SIG-M5 treated with dmso at 0.1 percent for 504 hours (cell line): Measurements from ENCODE around the gene SCG2.

Experiments
- DNase-seq: peaks from one replicate; lab custom pipeline; 2025; ENCODE audit not compliant: unreplicated experiment; lab: John Stamatoyannopoulos, UW

The SCG2 gene

DNA sequence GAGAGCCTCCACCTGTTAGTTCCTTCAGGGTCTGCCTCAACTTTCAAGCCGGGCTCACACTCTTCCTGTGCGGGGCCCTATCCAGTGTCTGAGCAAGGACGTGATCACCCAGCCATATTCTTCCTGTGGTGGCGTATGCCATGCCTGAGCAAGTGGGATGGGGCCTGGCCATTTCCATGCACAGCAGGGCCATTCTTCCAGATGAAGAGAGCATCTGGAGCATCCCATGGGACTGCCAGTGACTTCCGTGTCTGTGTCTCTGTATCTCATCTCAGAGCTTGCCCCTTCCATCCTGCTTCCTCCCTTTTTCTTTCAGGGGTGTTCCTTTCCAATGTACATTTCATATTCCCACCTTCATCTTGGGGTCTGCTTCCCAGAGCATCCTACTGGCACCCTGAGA is 20.2 kb downstream of the SCG2 start:
- DNase-seq = no peak

DNA sequence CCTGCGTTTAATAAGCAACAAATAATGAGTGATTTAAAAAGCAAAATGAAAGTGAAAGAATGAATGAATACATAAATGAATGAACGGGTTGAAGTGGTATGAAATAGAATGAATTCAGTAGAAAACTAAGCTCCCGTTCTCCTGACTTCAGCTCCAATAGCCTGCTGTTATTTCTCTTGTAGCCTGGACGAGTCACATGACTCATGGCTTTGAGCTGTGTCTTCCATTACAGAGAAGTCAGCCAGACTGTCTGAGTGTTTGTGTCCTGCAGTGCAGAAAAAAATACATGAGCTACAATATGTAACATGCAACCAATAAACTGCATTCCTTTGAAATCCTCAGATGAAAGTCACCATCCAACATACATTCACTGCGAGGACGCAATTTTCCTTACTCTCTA is 21.2 kb downstream of the SCG2 start:
- no peak for DNase-seq

DNA sequence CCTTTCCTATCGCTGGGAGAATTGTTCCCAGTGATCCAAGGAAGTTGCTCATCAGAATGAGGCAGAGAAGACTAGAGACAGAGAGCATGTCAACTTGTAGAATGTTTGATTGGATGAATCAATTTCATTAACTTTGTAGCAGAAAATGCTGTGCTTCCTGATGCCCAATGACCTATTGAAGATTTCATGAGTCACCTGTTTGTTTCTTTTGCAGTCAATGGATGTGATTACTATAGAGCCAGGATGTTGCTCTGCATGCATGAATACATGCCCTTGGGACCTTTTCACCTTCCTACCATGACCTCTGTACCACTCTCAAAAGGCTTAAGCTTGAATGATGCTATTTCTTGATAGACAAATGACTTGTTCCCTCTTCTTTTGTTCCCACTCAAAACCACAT is 23.3 kb downstream of the SCG2 start:
- DNase-seq = no peak

DNA sequence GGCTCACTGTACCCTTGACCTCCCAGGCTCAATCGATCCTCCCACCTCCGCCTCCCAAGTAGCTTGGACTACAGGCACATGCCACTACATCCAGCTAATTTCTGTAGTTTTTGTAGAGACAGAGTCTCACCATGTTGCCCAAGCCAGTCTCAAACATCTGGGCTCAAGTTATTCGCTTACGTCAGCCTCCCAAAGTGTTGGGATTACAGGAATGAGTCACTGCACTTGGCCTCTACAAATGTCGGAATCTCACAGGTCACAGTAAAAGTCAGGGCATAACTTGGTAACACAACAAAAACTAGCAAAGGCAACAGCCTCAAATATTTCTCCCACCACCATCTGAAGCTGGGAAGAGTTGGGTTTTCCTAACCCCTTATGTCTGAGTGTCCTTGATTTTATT is 25.3 kb downstream of the SCG2 start:
- no peak for DNase-seq

DNA sequence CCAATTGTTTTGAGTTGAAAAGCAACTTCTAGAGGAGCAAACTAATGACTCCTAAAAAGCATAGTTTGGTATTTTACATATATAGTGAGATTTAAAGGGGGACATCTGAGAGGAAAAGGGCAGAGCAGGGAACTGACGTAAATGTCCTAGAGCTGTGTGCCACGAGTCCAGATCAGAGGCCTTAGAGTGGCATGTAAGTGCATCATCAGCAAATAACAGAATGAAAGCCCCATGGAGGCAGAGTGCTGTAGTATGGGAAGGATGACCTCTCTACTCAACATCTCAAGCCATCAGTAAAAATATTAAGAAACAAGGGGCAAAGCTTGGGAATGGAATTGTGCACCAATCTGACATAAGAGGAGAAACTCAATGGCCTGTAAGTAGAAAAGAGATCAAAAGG is 31.4 kb downstream of the SCG2 start:
- no peak for DNase-seq

DNA sequence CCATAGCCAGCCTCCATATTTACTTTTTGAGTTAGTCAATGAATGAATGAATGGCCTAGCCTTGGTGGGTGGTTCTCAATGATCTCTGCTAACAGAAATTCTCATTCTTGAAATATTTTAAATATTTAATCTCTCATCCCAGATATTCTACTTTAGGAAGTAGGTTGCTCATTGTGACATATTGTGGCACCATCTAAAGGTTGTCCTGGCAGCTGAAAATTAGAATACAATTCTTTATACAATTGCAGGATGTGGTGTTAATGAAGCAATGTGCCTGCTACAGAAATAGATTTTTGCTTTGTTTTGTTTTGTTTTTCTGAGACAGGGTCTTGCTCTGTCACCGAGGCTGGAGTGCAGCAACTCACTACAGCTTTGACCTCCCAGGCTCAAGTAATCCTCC is 35.8 kb downstream of the SCG2 start:
- no peak for DNase-seq

DNA sequence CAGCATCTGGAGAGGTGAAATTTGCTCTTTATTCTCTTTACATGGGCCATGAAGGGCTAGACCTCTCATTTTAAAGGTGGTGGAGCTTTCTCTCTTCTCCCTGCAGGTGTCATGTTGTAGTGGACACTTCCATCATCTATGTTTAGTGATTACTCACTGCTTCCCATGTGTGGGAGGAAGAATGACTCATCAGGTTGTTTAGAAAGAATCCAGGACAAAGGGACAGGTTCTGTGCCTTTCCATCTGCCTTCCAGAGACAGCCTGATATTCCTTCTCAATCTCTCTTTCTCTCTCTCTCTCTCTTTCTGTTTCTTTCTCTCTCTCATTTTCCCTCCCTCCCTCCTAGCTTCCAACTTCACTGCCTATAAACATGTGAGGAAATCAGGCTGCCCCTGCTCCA is 38.7 kb downstream of the SCG2 start:
- DNase-seq = peak; percentile 14

DNA sequence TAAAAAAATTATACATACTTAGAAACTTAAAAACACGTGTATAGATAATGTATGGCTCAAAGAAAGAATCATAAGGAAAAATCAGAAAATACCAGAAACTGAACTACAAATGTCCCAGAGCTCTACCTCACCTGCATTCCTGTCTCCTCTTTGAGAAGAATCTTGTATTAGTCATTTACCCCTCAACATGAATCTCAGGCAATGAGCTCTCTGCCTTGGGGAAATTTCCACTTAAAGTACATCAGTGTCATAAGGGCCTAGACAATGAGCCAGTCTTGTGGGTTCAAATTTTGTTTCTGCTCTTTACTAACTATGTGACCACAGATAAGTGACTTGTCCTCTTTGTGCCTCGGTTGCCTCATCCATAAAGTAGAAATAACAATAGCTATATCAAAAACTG is 40.1 kb downstream of the SCG2 start:
- no peak for DNase-seq

DNA sequence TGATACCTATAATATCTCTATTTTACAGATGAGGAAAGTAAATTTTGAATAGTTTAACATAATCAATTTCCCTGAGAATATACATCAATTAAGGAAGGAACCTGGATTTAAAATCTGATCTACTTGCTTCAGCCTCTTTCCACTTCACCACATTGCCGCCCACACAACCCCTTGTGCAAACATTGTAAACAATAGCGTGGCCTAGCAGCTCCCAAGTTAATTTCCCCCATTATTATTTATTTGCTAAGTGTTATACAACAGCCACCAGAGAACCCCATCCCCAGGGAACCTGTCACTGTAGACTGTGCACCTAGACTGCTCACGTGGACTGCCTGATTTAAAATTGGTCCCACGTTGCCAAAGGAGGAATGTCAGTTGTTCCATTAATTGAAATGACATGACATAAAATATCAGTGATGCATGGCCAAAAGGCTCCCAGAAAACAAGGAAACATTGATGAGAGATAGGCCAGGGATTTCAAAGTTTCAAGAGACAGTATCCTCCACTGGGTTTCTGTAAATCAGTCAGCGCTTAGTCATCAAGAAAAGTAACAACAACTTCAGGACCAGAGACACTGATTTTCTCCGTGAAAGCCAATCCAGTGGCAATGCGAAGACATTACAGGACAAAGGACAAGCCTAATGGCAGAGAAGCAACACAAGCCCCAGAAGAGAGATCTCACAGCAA is 41.3 kb downstream of the SCG2 start:
- no peak for DNase-seq

DNA sequence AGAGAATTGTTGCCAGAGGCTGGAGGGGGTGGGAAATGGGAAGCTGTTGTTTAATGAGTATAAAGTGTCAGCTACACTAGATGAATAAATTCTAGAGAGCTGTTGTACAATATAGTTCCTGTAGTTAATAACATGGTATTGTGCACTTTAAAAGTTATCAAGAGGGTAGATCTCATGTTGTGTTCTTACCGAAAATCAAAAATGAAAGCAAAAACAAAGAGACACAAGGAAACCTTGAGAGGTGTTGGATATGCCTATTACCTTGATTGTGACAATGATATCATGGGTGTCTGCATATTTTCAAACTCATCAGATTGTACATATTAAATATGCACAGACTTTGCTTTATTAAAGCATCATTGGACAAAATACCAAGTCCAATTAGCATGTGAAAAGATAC is 43.2 kb downstream of the SCG2 start:
- DNase-seq = no peak

DNA sequence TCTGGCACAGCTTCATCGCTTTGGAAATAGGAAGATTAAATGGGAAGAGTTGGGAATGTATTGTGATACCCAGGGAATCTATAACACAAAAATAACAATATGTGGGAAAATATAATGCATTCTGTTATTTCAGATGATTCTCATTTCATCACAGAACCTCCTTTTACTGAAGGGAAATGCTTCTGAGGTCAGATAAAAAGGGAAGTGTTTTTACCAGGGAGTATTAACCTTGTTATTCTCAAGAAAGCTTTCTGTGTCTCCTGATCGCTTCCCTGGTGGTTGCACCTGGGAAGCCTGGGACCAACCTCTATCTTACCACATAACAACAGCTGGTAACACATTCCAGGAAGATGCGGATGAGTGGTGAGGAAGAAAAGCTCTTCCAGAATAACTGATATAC is 47.2 kb downstream of the SCG2 start:
- peak; percentile 3 for DNase-seq

DNA sequence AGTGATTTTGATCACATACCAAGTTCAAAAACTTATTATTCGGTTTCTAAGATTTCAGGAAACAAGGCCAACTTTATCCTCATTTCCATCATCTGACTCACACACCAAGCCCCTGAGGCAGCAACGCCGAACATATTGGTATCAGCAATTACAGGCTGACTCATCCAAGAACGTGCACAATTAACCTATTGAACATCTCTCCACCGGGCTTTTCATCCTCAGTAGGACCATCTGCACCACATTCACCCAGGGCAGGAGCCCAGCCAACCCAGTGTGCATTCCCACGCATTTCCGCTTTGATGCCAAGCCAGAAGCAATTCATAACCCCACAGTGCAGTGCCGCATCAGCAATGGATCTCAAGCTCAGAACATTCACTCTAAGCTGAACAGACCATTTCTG is 52.9 kb downstream of the SCG2 start:
- no peak for DNase-seq

DNA sequence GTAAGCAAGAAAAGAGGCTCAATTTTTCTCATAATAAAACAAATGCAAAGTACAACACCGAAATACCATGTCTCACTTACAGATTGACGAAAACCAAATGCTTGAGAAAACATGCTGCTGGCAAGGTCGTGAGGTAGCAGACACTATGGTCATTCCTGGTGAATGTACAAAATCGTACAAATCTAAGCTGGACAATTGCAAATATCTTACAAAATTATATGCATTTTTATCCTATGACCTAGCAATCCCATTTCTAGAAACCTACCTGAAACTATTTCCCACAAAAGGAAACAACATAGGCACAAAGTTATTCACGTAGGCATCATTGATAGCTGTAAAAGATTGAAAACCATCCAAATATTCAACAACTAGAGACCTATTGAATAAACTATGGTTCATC is 54.0 kb downstream of the SCG2 start:
- DNase-seq = no peak
